DND-41 (cell line): ENCODE measurements around the gene PDE1C.

ENCODE experiments used
- ATAC-seq: fragments of 200-7000 bp; cut with Tn5 transposase; 3 replicates; pipeline ENCODE4 v1.9.1; 2021; ENCODE audit warnings: low read depth; ENCODE audit not compliant: insufficient read depth
- DNase-seq: peaks from one replicate; pipeline ENCODE4 v3.0.0-alpha.2; 2020
- H2AFZ ChIP-seq: 2 replicates; pipeline ENCODE4 v1.6.0; 2012; ENCODE audit warnings: low read depth, low read length
- H3K27ac ChIP-seq: 2 replicates; pipeline ENCODE4 v1.5.1; 2012; ENCODE audit warnings: low read length, inconsistent platforms
- H3K27me3 ChIP-seq: fragments of 200-600 bp; sonication (generic); 2 replicates; pipeline ENCODE4 v1.6.0; 2012; ENCODE audit warnings: low read length, mild to moderate bottlenecking, inconsistent platforms; ENCODE audit not compliant: insufficient read depth, poor library complexity
- H3K36me3 ChIP-seq: 2 replicates; pipeline ENCODE4 v1.5.1; 2012; ENCODE audit warnings: low read length, inconsistent platforms; ENCODE audit not compliant: insufficient read depth
- H3K4me1 ChIP-seq: 2 replicates; pipeline ENCODE4 v1.5.1; 2012; ENCODE audit warnings: mild to moderate bottlenecking, low read length; ENCODE audit not compliant: insufficient read depth
- H3K4me2 ChIP-seq: 2 replicates; pipeline ENCODE4 v1.6.0; 2012; ENCODE audit warnings: mild to moderate bottlenecking, moderate library complexity, low read length, inconsistent platforms; ENCODE audit not compliant: insufficient read depth
- H3K4me3 ChIP-seq, 2 experiments: fragments of 200-600 bp in 1 of 2; shearing (Covaris generic) in 1 of 2; 2 replicates each; pipeline ENCODE4 v1.5.1; 2012 to 2016; ENCODE audit warnings: inconsistent platforms in 2 of 2, low read length in 2 of 2, mild to moderate bottlenecking in 2 of 2, low read depth in 1 of 2, moderate library complexity in 1 of 2
- H3K79me2 ChIP-seq: 2 replicates; pipeline ENCODE4 v1.6.0; 2012; ENCODE audit warnings: low read length, inconsistent platforms; ENCODE audit not compliant: insufficient read depth
- H3K9ac ChIP-seq: 2 replicates; pipeline ENCODE4 v1.6.0; 2012; ENCODE audit warnings: low read depth, mild to moderate bottlenecking, inconsistent platforms, low read length, moderate library complexity
- H3K9me3 ChIP-seq: 2 replicates; pipeline ENCODE4 v1.5.1; 2012; ENCODE audit warnings: low read length, moderate library complexity, mild to moderate bottlenecking, inconsistent platforms; ENCODE audit not compliant: insufficient read depth, severe bottlenecking
- H4K20me1 ChIP-seq: 2 replicates; pipeline ENCODE4 v1.6.0; 2012; ENCODE audit warnings: low read length; ENCODE audit not compliant: insufficient read depth
- EZH2 ChIP-seq: IDR thresholded peaks from 3 replicates; pipeline ENCODE4 v1.6.1; 2012; ENCODE audit warnings: borderline replicate concordance, low read depth, mild to moderate bottlenecking, moderate library complexity, low read length, inconsistent platforms; ENCODE audit not compliant: severe bottlenecking
- TF ChIP-seq, protein P1 (sequence below): IDR thresholded peaks from 2 replicates; pipeline ENCODE4 v1.5.1; 2012; ENCODE audit warnings: borderline replicate concordance, low read length, moderate library complexity, mild to moderate bottlenecking; ENCODE audit not compliant: poor library complexity, severe bottlenecking; ENCODE audit errors: extremely low read depth

Gene PDE1C

DNA sequence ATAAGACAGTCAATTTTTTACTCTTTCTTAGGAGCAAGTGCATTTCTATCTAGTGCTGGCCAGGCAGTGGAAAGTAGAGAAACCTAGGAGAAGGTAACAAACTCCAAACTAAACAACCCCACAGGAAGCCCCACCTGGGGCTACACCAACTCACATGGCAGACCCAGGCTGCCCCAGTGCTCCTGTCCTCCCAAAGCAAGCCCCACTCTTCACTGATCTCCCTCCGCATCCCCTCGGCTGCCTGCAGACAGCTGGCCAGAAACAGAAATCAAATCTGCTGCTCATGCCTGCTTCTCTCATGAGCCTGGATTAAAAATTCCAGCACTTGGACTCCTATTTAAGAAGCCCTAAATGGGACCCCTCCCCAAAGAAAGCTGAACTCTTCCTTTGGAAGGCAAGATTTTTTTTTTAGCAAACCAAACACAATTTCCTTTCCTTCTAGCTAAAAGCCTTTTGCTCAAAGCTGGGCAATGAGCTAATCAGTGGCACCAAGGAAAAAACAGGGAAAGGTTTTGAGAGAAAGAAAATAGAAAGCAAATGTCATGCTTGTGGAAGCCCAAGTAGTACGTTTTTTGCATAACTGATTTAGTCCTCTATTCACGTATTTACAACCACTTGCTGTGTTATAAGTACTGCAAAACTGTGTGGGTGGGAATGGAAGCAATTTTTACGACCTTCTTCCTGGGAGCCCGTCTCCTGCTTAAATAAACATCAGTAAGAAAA lies 10.8 kb downstream of the PDE1C start:
- Histone ChIP-seq H2AFZ (no peak overlapping the region), H3K27ac (no peak overlapping the region), H4K20me1 (no peaks in the 10 kb centered on the region), H3K9ac (no peak overlapping the region), H3K4me2 (no peak overlapping the region), H3K4me3 (no peak overlapping the region), H3K36me3 (no peaks in the 10 kb centered on the region), H3K4me1 (no peaks in the 10 kb centered on the region), H3K79me2 (no peaks in the 10 kb centered on the region), H3K9me3 (no peaks in the 10 kb centered on the region), H3K27me3 (peaks cover 3% of the 10 kb centered on the region)
- TF ChIP-seq EZH2, result no peak
- TF ChIP-seq, protein P1, sequence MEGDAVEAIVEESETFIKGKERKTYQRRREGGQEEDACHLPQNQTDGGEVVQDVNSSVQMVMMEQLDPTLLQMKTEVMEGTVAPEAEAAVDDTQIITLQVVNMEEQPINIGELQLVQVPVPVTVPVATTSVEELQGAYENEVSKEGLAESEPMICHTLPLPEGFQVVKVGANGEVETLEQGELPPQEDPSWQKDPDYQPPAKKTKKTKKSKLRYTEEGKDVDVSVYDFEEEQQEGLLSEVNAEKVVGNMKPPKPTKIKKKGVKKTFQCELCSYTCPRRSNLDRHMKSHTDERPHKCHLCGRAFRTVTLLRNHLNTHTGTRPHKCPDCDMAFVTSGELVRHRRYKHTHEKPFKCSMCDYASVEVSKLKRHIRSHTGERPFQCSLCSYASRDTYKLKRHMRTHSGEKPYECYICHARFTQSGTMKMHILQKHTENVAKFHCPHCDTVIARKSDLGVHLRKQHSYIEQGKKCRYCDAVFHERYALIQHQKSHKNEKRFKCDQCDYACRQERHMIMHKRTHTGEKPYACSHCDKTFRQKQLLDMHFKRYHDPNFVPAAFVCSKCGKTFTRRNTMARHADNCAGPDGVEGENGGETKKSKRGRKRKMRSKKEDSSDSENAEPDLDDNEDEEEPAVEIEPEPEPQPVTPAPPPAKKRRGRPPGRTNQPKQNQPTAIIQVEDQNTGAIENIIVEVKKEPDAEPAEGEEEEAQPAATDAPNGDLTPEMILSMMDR, result no peak
- DNase-seq (no peak), ATAC-seq (no peak)

DNA sequence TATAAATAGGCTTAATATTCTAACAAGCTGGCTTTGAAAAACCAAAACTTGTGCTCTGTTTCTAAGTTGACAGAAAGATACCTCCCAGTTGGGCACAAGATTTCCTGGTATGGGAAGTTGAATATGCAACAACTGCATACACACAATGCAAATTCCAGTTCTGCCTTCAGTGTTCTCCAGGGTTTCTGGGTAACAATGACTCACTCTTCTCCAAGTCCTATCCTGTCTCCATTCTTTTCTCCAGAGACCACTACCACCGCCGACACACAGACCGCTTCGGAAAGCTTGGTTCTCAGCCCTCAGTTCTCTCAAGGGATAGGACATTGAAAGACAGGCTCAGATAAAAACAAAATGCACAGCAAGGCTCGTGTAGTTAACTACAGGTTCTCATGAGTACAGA lies 12.2 kb downstream of the PDE1C start:
- Histone ChIP-seq H3K9ac (no peak overlapping the region), H3K27ac (no peak overlapping the region), H3K4me3 (no peak overlapping the region), H3K4me2 (no peak overlapping the region), H3K27me3 (peaks cover 3% of the 10 kb centered on the region), H3K4me1 (no peaks in the 10 kb centered on the region), H3K36me3 (no peaks in the 10 kb centered on the region), H4K20me1 (no peaks in the 10 kb centered on the region), H2AFZ (no peak overlapping the region), H3K9me3 (no peaks in the 10 kb centered on the region), H3K79me2 (no peaks in the 10 kb centered on the region)
- ATAC-seq (no peak), DNase-seq (no peak)
- TF ChIP-seq, protein P1, result no peak
- no peak for TF ChIP-seq EZH2

DNA sequence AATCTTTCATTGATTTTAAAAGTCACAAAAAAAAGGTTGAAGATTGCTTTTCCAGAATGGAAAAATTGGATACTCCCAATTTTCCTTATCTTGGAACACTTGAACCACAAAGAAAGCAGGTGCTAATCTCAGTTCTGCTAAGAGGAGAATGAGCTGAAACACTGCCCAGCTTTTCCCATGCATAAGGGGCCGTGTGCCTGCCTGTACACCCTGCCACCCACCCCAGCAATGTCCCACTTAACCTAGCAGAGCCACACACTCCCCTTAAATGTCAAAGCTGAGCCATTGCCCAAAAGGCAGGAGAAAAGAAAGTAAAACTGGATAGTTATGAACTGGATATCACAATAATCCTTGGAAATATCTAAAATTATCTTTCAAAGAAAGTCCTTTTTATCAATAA lies 13.4 kb downstream of the PDE1C start:
- ATAC-seq (no peak), DNase-seq (no peak)
- Histone ChIP-seq H2AFZ (no peak overlapping the region), H3K27ac (no peak overlapping the region), H3K4me3 (no peak overlapping the region), H3K79me2 (no peaks in the 10 kb centered on the region), H3K4me1 (no peaks in the 10 kb centered on the region), H3K27me3 (peaks cover 3% of the 10 kb centered on the region), H4K20me1 (no peaks in the 10 kb centered on the region), H3K9ac (no peak overlapping the region), H3K9me3 (no peaks in the 10 kb centered on the region), H3K36me3 (no peaks in the 10 kb centered on the region), H3K4me2 (no peak overlapping the region)
- TF ChIP-seq, protein P1, result no peak
- no peak for TF ChIP-seq EZH2
